ENCODE data around the gene GOLGA6L25.
"Not testable (repeated sequence)": the region's sequence is repeated elsewhere in the genome, so short reads cannot be mapped to it uniquely, and the experiment has no call there.

Gene GOLGA6L25, protein sequence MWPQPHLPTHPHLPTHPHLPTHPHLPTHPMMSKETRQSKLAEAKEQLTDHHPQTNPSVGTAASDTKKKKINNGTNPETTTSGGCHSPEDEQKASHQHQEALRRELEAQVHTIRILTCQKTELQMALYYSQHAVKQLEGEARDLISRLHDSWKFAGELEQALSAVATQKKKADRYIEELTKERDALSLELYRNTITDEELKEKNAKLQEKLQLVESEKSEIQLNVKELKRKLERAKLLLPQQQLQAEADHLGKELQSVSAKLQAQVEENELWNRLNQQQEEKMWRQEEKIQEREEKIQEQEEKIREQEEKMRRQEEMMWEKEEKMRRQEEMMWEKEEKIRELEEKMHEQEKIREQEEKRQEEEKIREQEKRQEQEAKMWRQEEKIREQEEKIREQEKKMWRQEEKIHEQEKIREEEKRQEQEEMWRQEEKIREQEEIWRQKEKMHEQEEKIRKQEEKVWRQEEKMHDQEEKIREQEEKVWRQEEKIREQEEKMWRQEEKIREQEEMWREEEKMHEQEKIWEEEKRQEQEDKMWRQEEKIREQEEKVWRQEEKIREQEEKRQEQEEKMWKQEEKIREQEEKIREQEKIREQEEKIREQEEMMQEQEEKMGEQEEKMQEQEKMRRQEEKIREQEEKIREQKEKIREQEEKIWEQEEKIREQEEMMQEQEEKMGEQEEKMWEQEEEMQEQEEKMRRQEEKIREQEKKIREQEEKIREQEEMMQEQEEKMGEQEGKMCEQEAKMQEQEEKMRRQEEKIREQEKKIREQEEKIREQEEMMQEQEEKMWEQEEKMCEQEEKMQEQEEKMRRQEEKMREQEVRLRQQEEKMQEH

DNA sequence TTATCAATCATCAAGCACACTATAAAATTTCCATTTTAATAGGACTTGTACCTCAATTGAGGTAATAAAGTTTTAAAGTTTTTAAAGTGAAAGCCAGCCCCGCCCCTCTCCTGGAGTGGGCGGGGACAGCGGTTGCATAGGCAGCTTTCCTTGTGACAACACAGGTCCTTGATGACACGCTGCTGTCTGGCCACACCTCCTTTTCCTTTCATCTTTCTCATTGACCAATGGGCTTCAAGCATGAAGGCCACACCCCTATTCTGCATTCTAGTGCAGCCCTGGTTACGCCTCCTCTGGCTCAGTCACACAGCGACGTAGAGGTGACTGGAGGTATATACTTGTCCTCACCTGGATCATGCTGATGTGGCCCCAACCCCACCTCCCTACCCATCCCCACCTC is at the start of gene GOLGA6L25:
Gene GOLGA6L25 (plus strand): TSS at position 301 of the 400 bp plus-strand sequence. CDS start 61 bp downstream, at position 362.
- DNase-seq (ENCODE audit: low read depth) = not testable (repeated sequence)

DNA sequence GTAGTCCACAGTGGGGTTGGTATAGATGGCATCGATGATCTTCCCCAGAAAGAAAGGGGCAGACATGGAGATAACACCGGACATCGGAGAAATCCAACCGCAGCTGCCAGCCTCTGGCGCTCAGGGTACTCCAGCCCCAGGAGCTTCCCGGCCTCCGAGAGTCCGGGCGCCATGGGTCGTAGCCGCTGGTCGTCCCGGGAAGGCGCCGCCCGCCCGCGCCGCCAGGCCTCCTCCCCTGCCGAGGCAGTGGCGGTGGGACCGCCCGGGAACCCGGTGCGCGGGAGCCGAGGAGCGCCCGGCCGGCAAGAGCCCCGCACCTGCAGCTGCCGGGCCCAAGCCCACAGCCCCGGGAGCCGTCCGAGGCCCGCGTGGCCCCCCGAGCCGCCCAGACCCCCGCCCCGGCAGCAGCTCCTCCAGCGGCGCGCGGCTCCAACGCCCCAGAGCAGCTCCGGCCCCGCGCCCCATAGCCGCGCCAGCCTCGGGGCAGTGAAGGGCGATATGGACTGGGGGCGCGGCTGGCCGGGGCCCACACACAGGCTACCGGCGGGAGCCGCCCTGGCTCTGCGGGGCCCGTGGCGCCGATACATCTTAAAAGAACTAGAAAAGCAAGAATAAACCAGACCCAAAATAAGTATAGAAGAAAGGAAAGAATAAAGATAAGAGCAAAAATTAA is 45.0 kb upstream of the GOLGA6L25 start:
- not testable (repeated sequence) for DNase-seq (ENCODE audit: low read depth)

DNA sequence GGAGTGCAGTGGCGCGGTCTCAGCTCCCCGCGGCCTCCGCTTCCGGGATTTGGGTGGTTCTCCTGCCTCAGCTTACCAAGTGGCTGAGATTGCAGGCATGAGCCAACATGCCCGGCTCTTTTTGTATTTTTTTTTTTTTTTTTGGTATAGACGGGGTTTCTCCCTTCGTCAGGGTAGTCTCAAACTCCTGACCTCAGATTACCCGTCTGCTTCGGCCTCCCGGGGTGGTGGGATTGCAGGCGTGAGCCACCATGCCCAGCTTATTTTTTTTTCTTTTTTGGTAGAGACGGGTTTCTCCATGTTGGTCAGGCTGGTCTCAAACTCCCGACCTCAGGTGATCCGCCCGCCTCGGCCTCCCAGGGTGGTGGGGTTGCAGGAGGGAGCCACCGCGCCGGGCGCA is 39.2 kb upstream of the GOLGA6L25 start:
- DNase-seq (ENCODE audit: low read depth) = not testable (repeated sequence)

DNA sequence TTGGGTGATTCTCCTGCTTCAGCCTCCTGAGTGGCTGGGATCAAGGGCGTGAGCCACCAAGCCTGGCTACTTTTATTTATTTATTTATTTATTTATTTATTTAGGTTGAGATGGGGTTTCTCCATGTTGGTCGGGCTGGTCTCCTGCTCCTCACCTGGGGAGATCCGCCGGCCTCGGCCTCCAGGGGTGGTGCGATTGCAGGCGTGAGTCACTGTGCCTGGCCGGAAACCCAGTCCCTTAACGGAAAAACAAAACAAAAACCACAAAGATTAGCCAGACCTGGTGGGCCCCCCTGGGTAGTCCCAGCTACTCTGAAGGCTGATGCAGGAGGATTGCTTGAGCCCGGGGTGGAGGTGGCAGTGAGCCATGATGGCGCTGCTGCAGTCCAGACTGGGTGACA is 38.2 kb upstream of the GOLGA6L25 start:
- not testable (repeated sequence) for DNase-seq (ENCODE audit: low read depth)

DNA sequence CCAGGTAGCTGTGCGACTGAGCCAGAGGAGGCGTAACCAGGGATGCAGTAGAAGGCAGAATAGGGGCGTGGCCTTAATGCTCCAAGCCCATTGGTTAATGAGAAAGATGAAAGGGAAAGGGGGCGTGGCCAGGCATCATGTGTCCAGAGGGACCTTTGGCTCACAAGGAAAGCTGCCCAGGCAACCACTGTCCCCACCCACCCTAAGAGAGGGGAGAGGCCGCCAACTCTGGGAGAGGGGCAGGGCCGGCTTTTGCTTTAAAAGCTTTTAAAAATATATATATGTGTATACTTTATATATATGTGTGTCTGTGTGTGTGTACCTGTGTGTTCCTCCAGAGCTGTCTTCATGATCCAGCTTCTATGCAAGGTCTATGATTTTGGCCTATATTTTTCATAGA is 20.4 kb upstream of the GOLGA6L25 start, which contains the start of gene GOLGA8G:
Gene GOLGA8G (minus strand): TSS at position 18 of the 400 bp plus-strand sequence. CDS start 62 bp downstream, outside the sequence.
- DNase-seq (ENCODE audit: low read depth) = not testable (repeated sequence)

DNA sequence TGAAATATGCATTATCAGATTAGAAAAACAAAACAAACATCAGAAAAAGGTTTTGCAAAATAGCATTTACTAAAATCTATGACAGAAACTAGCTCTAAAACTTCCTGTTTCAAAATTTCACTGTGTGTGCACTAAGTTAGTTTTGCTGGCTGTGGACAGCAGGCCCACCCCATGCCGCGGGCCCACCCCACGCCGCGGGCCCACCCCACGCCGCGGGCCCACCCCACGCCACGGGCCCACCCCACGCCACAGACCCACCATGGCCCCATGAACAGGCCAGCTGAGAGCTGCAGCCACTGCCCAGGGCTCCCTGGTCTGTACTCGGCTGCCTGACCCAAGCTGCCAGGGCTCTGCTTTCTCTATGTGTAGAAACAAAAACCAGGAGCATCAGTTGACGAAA is 20.0 kb downstream of the GOLGA6L25 start:
- DNase-seq (ENCODE audit: low read depth) = not testable (repeated sequence)

DNA sequence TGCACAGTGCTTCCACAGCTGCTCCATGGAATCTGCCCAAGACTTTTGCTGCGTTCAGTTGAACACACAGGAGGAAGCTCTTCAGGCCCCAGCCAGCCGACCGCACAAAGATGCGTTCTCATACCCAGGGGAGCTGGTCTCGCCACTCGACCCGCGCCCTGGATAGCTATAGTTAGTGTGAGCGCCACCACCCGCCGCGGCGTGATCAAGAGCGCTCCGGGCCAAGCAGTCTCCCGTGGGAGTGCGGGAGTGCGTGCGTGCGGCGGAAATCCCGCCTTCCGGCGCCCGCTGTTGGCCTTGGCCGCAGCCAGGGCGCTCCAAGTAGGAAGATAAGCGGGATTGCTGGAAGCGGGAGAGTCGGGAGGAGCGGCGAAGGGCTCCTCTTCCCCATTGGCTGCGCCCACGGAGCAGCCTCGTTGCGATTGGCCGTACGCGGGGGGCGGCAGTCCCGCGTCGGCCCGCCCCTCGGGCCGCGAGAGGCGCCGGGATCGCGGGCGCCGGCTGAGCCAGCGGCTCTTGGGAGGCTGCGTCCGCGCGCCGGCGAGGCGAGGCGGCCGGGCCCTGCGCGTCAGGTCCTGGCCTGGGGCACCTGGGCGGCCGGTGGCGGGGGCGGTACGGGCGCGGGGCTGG is 35.7 kb downstream of the GOLGA6L25 start:
- not testable (repeated sequence) for DNase-seq (ENCODE audit: low read depth)

DNA sequence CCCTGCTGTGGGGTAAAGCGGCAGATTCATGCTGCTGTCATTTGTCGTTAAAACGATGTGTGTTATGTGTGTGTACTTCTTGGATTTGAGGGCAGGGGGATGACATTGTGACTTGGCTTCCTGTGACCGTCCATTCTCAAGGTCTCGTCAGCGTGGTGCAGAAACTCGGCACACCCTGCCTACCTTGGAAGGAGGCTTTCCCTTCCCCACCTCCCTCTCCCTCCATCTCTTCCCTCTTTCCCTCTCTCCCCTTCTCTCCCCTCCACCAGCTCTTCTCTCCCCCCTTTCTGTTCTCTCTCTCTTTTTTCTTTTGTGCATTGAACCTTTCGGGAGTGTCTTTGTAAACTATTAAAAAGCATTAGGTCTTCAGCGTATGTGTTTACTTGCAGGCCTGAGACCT is 36.4 kb downstream of the GOLGA6L25 start:
- DNase-seq (ENCODE audit: low read depth) = not testable (repeated sequence)

DNA sequence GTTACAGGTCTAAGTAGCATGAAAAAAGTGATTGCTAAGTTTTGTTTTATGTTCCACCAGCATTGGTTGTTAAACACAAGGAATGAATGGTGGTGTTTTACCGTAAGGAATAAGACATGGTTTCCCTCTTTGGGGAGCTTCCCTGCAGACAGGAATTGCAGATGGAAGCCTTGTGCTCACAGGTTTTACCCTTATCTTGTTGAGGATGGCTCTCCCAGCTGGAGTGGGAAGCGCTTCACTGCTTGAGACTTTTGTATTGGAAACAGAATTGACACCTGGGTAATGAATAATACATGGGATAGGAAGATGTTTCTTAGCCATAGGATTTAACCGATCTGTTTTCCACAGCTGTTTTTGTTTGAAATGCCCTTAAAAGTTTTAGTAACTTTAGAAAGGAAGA is 39.0 kb downstream of the GOLGA6L25 start:
- DNase-seq (ENCODE audit: low read depth) = not testable (repeated sequence)

DNA sequence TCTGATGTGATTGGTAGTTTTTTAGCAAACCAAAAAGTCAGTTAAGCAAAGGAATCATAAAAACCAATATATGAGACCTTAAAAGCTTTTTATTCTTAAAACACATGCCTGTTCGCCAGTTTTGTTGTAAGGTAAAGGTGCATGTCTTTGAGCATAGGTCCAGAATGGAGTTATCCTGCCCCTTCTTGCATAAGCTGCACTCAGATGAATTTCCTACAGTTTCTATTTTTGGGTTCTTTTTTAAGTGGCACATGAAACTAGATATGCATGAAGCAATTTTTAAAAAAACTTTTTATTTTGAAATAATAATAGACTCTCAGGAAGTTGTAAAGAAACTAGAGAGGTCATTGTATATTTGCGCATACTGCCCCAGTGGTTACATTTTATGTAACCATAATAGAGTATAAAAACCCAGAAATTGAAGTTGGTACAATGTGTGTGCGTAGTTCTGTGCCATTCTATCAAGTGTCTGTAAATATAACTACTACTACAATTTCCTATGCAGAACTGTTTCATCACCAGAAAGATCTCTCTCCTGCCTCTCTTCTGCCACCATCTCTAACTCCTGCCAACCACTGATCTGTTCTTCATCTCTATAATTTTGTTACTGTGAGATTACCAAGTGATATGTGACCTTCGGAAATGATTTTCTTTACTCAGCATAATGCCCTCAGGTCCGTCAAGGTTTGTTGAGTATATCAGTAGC is 40.2 kb downstream of the GOLGA6L25 start:
- not testable (repeated sequence) for DNase-seq (ENCODE audit: low read depth)

DNA sequence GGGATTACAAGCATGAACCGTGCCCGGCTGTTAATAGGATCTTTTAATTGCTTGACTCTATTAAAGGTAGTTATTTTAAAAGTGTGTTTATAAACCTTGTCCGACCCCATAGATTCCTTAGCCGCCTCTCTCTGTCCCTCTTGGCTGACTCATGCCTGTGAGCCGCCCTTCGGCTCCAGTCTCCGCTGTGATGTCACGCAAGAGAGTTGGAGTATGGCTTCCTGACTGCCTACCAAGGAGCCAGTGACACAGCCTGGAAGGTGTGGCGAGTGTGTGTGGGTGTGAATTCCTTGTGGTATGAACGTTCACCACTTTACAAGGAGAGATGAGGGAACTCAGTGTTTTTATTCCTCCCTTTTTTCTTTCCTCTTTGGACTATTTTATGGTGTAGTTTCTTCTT is 44.1 kb downstream of the GOLGA6L25 start:
- not testable (repeated sequence) for DNase-seq (ENCODE audit: low read depth)

DNA sequence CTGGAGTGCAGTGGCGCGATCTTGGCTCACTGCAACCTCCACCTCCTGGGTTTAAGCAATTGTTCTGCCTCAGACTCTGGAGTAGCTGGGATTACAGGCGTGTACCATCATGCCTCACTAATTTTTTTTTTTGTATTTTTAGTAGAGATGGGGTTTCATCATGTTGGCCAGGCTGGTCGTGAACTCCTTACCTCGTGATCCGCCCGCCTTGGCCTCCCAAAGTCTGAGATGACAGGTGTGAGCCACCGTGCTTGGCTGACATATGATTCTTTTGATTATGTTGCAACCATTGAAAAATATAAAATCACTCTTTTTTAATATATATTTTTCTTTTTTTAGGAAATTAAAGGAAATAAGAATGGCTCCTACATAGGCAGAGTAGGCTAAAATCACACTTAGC is 44.8 kb downstream of the GOLGA6L25 start:
- not testable (repeated sequence) for DNase-seq (ENCODE audit: low read depth)

DNA sequence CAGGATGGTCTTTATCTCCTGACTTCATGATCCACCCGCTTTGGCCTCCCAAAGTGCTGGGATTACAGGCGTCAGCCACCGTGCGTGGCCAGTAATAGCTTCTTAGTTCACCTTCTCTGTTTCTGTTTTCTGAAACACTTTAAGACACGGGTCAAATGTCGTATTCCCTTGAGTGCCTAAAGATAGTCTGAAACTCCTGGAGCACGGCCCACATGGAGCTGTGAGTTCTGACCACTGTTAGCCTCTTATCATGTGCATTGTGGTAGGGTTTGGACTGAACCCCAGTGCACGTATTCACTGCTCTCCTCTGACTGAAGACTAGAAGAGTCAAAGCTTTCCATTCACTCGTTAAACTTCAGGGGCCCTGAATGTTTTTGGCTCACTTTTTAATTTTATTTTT is 48.8 kb downstream of the GOLGA6L25 start:
- not testable (repeated sequence) for DNase-seq (ENCODE audit: low read depth)

Data from stimulated activated CD8-positive, alpha-beta memory T cell treated with anti-CD3 and anti-CD28 coated beads, Interleukin-12 subunit alpha, Interleukin-12 subunit beta, amount 100 ng/mL, for 1 hour (primary cell).